ENCODE measurements around the gene PLCH1.

Gene PLCH1

DNA sequence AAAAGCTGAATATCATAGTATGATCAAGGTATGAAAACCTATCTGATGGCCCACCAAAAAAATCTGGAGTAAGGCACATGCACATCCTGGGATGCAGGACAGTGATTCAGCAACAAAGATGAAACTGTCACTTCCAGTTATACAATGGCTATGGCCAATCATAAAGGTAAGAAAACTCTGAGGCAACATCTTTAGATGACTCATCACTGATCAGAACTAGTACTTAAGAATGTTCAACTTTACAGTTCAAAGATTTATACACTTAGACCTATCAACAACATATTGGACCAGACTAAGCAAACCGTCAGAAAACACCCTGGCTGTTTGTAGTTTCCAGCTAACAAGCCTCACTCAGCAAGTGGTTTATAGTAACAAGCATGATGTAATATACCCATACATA, 21.3 kb upstream of the PLCH1 start:
- Histone ChIP-seq H3K27ac (ENCODE audit: low read length) (no peak overlapping the region), H3K36me3 (ENCODE audit: control insufficient read depth in 2 of 2, insufficient read depth in 2 of 2, low read length in 2 of 2) (no peaks in the 10 kb centered on the region)

DNA sequence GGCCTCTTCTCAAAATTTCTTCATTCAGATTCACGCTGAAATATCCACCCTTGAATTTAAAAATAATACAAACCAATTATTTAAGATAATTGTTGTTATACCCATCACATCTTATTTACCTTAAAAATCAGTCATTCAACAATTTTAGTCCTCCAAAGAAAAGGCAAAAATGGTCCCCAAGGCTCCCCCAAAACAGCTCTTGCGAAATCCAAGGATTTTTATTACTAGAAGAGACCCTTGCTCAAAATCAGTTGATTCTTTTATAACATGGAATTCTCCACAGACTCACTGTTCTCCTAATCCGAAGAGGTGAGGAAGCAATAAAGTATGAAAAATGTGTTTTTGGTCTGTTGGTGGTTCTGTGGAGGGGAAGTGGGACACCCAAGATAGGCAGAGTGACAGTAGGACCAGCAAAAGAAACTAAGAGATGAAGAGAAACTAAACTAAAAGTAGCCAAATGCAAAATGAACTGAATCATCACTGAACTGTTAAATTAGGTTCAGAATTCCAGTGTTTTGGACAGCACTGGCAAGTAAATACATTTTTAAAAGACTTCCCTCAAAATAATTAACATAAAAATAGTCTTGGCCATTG, 19.1 kb upstream of the PLCH1 start:
- Histone ChIP-seq H3K27ac (ENCODE audit: low read length) (no peak overlapping the region), H3K9ac (ENCODE audit: low read length in 2 of 2) (no peak overlapping the region), H3K9me3 (ENCODE audit: control insufficient read depth in 2 of 2, low read length in 2 of 2) (no peaks in the 10 kb centered on the region), H3K36me3 (ENCODE audit: control insufficient read depth in 2 of 2, insufficient read depth in 2 of 2, low read length in 2 of 2) (no peaks in the 10 kb centered on the region), H3K4me1 (ENCODE audit: control insufficient read depth, insufficient read depth, low read length) (no peaks in the 10 kb centered on the region), H3K4me3 (ENCODE audit: low read length in 2 of 2) (no peak overlapping the region), H3K27me3 (ENCODE audit: control insufficient read depth in 1 of 2, insufficient read depth in 2 of 2, low read length in 2 of 2) (no peaks in the 10 kb centered on the region)

More for the DNA sequence above, 21.3 kb upstream of the PLCH1 start:
- H3K27me3 ChIP-seq (ENCODE audit: control insufficient read depth in 1 of 2, insufficient read depth in 2 of 2, low read length in 2 of 2) = no peaks in the 10 kb centered on the region
- no peak overlapping the region for H3K4me3 ChIP-seq (ENCODE audit: low read length in 2 of 2)
- no peaks in the 10 kb centered on the region for H3K4me1 ChIP-seq (ENCODE audit: control insufficient read depth, insufficient read depth, low read length)
- H3K9ac ChIP-seq (ENCODE audit: low read length in 2 of 2) = no peak overlapping the region
- H3K9me3 ChIP-seq (ENCODE audit: control insufficient read depth in 2 of 2, low read length in 2 of 2) = no peaks in the 10 kb centered on the region

DNA sequence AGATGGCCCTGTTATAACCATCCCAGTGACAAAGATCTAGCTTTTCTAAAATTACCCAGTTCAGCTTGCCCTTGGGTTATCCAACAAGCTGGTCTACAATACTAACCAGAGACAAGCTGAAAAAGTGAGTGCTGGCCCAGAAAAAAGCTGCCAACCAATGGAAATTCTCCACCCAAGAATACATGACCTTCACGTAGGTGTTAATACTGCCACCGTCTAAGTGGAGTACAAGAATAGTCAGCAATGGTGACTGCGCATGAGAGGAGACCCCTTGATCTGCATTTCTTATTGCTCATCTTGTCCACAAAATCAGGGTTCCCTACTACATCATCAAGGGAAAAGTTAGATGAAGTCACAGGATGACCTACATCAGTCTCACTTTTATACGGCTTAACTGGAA, 15.8 kb upstream of the PLCH1 start:
- no peaks in the 10 kb centered on the region for H3K36me3 ChIP-seq (ENCODE audit: control insufficient read depth in 2 of 2, insufficient read depth in 2 of 2, low read length in 2 of 2)
- H3K27ac ChIP-seq (ENCODE audit: low read length) = no peak overlapping the region
- H3K27me3 ChIP-seq (ENCODE audit: control insufficient read depth in 1 of 2, insufficient read depth in 2 of 2, low read length in 2 of 2) = no peaks in the 10 kb centered on the region
- H3K9me3 ChIP-seq (ENCODE audit: control insufficient read depth in 2 of 2, low read length in 2 of 2) = no peaks in the 10 kb centered on the region
- no peaks in the 10 kb centered on the region for H3K4me1 ChIP-seq (ENCODE audit: control insufficient read depth, insufficient read depth, low read length)
- no peak overlapping the region for H3K4me3 ChIP-seq (ENCODE audit: low read length in 2 of 2)
- H3K9ac ChIP-seq (ENCODE audit: low read length in 2 of 2) = no peak overlapping the region

DNA sequence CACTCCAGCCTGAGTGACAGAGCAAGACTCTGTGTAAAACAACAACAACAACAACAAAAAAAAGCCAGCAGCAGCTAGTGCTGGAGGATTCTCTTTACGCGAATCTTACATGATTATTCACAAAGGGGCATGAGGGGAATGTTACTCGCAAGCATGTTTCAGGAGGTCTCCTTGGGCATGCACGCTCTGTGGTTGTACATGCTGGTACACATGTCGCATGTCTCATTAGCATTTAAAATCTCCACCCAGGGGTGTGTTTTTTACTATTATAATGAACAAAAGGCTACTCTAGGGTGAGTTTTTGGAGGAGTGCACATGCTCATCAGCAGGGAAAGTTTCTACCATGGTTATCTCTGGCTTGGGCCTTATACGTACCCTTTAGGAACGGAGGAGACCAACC, 12.7 kb upstream of the PLCH1 start:
- Histone ChIP-seq H3K9me3 (ENCODE audit: control insufficient read depth in 2 of 2, low read length in 2 of 2) (no peaks in the 10 kb centered on the region), H3K4me1 (ENCODE audit: control insufficient read depth, insufficient read depth, low read length) (no peaks in the 10 kb centered on the region), H3K4me3 (ENCODE audit: low read length in 2 of 2) (no peak overlapping the region), H3K9ac (ENCODE audit: low read length in 2 of 2) (no peak overlapping the region), H3K27ac (ENCODE audit: low read length) (no peak overlapping the region), H3K27me3 (ENCODE audit: control insufficient read depth in 1 of 2, insufficient read depth in 2 of 2, low read length in 2 of 2) (no peaks in the 10 kb centered on the region), H3K36me3 (ENCODE audit: control insufficient read depth in 2 of 2, insufficient read depth in 2 of 2, low read length in 2 of 2) (no peaks in the 10 kb centered on the region)

DNA sequence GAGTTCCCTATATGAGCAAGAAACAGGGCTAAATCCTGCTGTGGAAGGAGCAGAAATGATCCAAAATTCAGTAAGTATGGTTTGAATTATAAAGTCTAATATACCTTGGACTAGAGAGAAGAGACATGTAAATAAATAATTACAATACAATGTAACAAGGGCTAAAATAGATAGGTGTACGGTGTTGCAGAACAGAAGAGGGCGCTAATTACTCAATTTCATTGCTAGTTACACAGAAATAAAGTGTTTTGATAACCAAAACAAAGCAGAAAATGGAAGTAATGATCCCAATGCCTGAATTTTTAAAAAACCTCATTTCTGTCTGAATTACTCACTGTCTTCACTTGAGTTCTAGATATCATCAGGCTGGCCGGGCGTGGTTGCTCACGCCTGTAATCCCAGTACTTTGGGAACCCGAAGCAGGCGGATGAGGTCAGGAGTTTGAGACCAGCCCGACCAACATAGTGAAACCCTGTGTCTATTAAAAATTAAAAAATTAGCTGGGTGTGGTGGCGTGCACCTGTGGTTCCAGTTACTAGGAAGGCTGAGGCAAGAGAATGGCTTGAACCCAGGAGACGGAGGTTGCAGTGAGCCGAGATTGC, 8.3 kb upstream of the PLCH1 start:
- no peak overlapping the region for H3K4me3 ChIP-seq (ENCODE audit: low read length in 2 of 2)
- no peak overlapping the region for H3K27ac ChIP-seq (ENCODE audit: low read length)
- no peaks in the 10 kb centered on the region for H3K36me3 ChIP-seq (ENCODE audit: control insufficient read depth in 2 of 2, insufficient read depth in 2 of 2, low read length in 2 of 2)
- H3K27me3 ChIP-seq (ENCODE audit: control insufficient read depth in 1 of 2, insufficient read depth in 2 of 2, low read length in 2 of 2) = no peaks in the 10 kb centered on the region
- no peak overlapping the region for H3K9ac ChIP-seq (ENCODE audit: low read length in 2 of 2)
- no peaks in the 10 kb centered on the region for H3K4me1 ChIP-seq (ENCODE audit: control insufficient read depth, insufficient read depth, low read length)
- H3K9me3 ChIP-seq (ENCODE audit: control insufficient read depth in 2 of 2, low read length in 2 of 2) = no peaks in the 10 kb centered on the region

DNA sequence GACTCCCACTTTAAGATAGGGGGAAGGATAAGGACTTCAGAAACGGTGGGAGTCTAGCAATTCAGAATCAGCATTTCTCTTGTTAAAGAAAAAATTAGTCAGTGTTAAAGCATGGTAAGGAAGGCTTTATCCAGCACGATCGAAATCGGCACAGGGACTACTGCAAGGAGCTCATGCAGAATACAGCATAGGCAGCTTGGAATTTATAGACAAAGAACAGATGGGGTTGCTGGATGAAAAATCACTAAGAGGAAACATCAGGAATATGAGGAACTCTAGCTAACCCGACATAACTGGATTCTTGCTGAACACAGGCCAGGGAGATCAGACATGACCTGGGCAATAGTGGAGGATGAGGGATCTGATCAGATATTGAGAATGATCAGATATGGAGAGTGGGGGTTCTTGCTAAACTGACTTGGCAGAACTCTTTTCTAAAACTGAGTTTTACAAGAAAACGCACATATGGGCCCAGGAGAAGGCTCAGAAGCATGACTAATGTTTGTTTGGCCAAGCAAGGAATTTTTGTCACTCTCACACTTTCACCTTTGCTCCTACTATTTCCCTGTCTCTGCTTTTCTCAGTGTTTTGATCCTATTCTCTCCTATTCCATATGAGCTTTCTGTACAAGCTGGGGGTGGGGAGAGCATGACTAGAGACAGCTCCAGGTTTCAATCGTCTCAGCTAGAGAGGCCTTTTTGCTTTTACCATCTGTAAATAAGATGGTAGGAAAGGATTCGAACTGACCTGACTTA, 3.9 kb upstream of the PLCH1 start:
- H3K4me3 ChIP-seq (ENCODE audit: low read length in 2 of 2) = no peak overlapping the region
- no peaks in the 10 kb centered on the region for H3K27me3 ChIP-seq (ENCODE audit: control insufficient read depth in 1 of 2, insufficient read depth in 2 of 2, low read length in 2 of 2)
- peaks cover 12% of the 10 kb centered on the region for H3K4me1 ChIP-seq (ENCODE audit: control insufficient read depth, insufficient read depth, low read length)
- no peaks in the 10 kb centered on the region for H3K36me3 ChIP-seq (ENCODE audit: control insufficient read depth in 2 of 2, insufficient read depth in 2 of 2, low read length in 2 of 2)
- no peak overlapping the region for H3K9ac ChIP-seq (ENCODE audit: low read length in 2 of 2)
- no peak overlapping the region for H3K27ac ChIP-seq (ENCODE audit: low read length)
- no peaks in the 10 kb centered on the region for H3K9me3 ChIP-seq (ENCODE audit: control insufficient read depth in 2 of 2, low read length in 2 of 2)

DNA sequence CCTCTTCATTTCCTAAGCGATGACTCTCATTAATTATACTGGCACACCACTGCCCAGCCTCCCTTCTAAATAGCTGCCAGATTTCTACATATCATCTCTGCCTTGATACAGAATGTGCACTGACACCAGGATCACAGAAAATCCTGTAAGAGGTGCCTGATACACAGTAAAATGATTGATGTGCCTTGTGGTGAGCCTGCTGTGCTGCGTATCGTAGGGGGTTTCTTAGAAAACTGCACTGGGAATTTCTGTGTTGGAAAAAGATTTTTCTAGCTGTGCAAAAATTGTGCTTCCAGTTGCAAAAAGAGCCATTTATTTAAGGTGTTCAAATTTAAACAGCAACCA, 3.0 kb upstream of the PLCH1 start:
- Histone ChIP-seq H3K4me1 (ENCODE audit: control insufficient read depth, insufficient read depth, low read length) (peaks cover 12% of the 10 kb centered on the region), H3K27ac (ENCODE audit: low read length) (no peak overlapping the region), H3K4me3 (ENCODE audit: low read length in 2 of 2) (no peak overlapping the region), H3K9me3 (ENCODE audit: control insufficient read depth in 2 of 2, low read length in 2 of 2) (no peaks in the 10 kb centered on the region), H3K27me3 (ENCODE audit: control insufficient read depth in 1 of 2, insufficient read depth in 2 of 2, low read length in 2 of 2) (no peaks in the 10 kb centered on the region), H3K36me3 (ENCODE audit: control insufficient read depth in 2 of 2, insufficient read depth in 2 of 2, low read length in 2 of 2) (no peaks in the 10 kb centered on the region), H3K9ac (ENCODE audit: low read length in 2 of 2) (no peak overlapping the region)

DNA sequence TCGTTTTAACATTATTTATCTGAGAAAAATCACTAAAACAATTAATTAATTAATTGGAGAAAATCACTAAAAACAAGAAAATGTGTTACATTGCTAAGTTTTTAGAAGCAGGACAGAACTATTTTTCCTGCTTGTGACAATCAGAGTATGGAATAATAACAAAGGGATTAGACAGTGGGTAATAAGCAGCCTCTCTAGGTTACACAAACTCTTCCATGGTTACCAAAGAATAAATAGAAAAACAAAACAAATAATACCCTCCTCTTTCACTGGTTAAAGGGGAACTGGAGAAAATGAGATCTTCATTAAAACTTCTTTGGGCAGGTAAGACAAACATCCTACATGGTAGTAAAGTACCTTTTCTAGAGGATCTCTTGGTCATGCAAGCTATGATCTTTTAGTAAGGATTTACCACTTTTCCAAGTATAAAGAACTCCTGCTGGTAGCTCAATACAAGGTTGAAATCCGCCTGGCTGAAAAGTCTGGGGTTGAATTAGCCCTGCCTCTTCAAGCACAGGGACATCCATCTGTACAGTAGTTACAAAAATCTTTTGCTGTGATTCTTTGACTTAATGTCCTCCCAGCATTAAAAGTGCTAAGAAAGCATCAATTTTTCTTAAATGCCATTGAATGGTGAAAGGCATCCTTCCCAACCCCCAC, 2.5 kb upstream of the PLCH1 start:
- no peak overlapping the region for H3K27ac ChIP-seq (ENCODE audit: low read length)
- H3K27me3 ChIP-seq (ENCODE audit: control insufficient read depth in 1 of 2, insufficient read depth in 2 of 2, low read length in 2 of 2) = no peaks in the 10 kb centered on the region
- no peak overlapping the region for H3K4me3 ChIP-seq (ENCODE audit: low read length in 2 of 2)
- H3K4me1 ChIP-seq (ENCODE audit: control insufficient read depth, insufficient read depth, low read length) = peaks cover 12% of the 10 kb centered on the region
- no peaks in the 10 kb centered on the region for H3K9me3 ChIP-seq (ENCODE audit: control insufficient read depth in 2 of 2, low read length in 2 of 2)
- H3K9ac ChIP-seq (ENCODE audit: low read length in 2 of 2) = no peak overlapping the region
- H3K36me3 ChIP-seq (ENCODE audit: control insufficient read depth in 2 of 2, insufficient read depth in 2 of 2, low read length in 2 of 2) = no peaks in the 10 kb centered on the region

DNA sequence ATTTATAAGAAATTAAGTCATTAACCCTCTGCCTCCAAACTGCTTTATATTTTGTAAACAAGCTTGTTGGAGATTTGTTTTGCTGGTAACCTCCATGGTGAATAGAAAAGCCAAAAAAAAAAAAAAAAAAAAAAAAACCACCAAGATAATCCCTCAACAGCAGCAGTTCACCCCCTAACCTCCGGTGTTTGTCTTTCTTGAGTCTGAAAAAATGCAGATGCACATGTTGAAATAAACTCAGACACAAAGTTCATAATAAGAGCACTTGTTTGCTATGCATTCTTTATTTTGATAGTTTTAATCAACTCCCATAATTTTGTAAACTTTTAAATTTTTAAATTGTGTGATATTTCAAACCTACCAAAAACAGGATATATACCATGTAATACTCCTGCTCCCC, 1.8 kb upstream of the PLCH1 start:
- Histone ChIP-seq H3K4me3 (ENCODE audit: low read length in 2 of 2) (no peak overlapping the region), H3K4me1 (ENCODE audit: control insufficient read depth, insufficient read depth, low read length) (peaks cover 12% of the 10 kb centered on the region), H3K9me3 (ENCODE audit: control insufficient read depth in 2 of 2, low read length in 2 of 2) (no peaks in the 10 kb centered on the region), H3K27ac (ENCODE audit: low read length) (no peak overlapping the region), H3K9ac (ENCODE audit: low read length in 2 of 2) (no peak overlapping the region), H3K27me3 (ENCODE audit: control insufficient read depth in 1 of 2, insufficient read depth in 2 of 2, low read length in 2 of 2) (no peaks in the 10 kb centered on the region), H3K36me3 (ENCODE audit: control insufficient read depth in 2 of 2, insufficient read depth in 2 of 2, low read length in 2 of 2) (no peaks in the 10 kb centered on the region)

DNA sequence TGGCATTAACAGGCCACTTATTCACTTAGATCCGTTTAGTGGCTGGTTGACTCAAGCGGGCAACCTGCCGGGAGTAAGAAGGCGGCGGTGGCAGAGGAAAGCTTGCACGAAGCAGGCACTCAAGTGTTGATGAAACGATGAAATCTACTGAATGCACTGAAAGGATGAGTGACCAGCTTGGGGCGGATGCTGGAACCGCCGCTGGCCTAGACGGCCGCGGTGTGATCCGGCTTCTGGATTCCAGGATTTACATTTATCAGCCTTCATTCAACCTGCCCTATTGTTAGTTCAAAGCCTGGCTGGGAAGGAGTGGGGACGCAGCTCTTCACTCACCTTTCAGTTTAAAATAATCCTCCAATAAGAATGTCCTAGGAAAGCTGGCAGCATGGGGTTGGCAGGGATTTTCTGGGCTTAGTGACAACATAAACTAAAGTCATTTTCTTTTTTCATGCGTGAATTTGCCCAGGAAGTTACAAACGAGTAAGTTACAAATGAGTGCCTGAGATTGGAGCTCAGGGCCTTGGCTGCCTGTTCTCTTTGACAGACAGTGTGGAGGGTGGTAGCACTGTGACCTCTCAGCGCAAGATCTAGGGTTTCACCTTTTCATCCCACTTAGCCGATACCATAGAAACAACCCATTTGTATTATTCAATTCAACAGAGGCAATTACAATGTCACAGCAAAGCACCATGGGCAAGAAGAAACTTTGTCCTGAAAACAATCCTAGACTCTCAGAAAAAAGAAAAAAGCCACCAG, 1.1 kb upstream of the PLCH1 start:
- H3K27ac ChIP-seq (ENCODE audit: low read length) = no peak overlapping the region
- peak overlapping the region; percentile 40 to 89 for H3K4me3 ChIP-seq (ENCODE audit: low read length in 2 of 2)
- H3K9ac ChIP-seq (ENCODE audit: low read length in 2 of 2) = no peak overlapping the region
- H3K9me3 ChIP-seq (ENCODE audit: control insufficient read depth in 2 of 2, low read length in 2 of 2) = no peaks in the 10 kb centered on the region
- peaks cover 12% of the 10 kb centered on the region for H3K4me1 ChIP-seq (ENCODE audit: control insufficient read depth, insufficient read depth, low read length)
- H3K36me3 ChIP-seq (ENCODE audit: control insufficient read depth in 2 of 2, insufficient read depth in 2 of 2, low read length in 2 of 2) = no peaks in the 10 kb centered on the region
- no peaks in the 10 kb centered on the region for H3K27me3 ChIP-seq (ENCODE audit: control insufficient read depth in 1 of 2, insufficient read depth in 2 of 2, low read length in 2 of 2)

Measured in stomach smooth muscle (tissue), 2 donors.